Lower lobe of right lung (tissue), 2 donors: ENCODE measurements around the gene FAM174A. TPM values are rescaled to one million over a fixed set of nuclear protein-coding genes. Genes with fewer than 3 reads are reported as not detected.

Experiments used
- ATAC-seq, 2 donors: fragments of 200-7000 bp; cut with Tn5 transposase; one replicate each; pipeline ENCODE4 v1.9.1; 2020 to 2022; ENCODE audit warnings: mild to moderate bottlenecking in 2 of 2, moderate library complexity in 2 of 2
- DNase-seq: peaks from one replicate; pipeline ENCODE4 v3.0.0-alpha.2; 2020
- H3K27ac ChIP-seq: fragments of 200-600 bp; one replicate; pipeline ENCODE4 v1.8.0; 2022
- H3K27me3 ChIP-seq: fragments of 200-600 bp; one replicate; pipeline ENCODE4 v1.8.0; 2022; ENCODE audit warnings: low read depth
- H3K36me3 ChIP-seq: fragments of 200-600 bp; one replicate; pipeline ENCODE4 v1.8.0; 2022; ENCODE audit warnings: mild to moderate bottlenecking
- H3K4me1 ChIP-seq: fragments of 200-600 bp; one replicate; pipeline ENCODE4 v1.8.0; 2022
- H3K4me3 ChIP-seq: fragments of 200-600 bp; one replicate; pipeline ENCODE4 v1.8.0; 2022; ENCODE audit warnings: mild to moderate bottlenecking
- H3K9me3 ChIP-seq: fragments of 200-600 bp; one replicate; pipeline ENCODE4 v1.8.0; 2022
- intact Hi-C: fragments of 100-400 bp; cut with DNase I; formaldehyde crosslinking; loops from one replicate; pipeline ENCODE4 v1.11.0; 2022
- total RNA-seq: library from RNA; stranded (reverse); fragmentation: NEBNext Ultra II Directional; extraction: Animal tissue kit (Norgen Biotek cat#: 25700); gene quantifications from one replicate; pipeline ENCODE4 v1.2.1, GENCODE V29; 2021
- TF ChIP-seq, protein P1 (sequence below): fragments of 200-600 bp; IDR thresholded peaks from one replicate; pipeline ENCODE4 v1.8.0; 2022; ENCODE audit warnings: antibody characterized with exemption, mild to moderate bottlenecking
- donor health status: DM: no; HTN: yes; CAD: no; lungs with severe emphysema.

Gene FAM174A
- total RNA-seq, 1 donor from 2014 or later = 20.5 TPM

DNA sequence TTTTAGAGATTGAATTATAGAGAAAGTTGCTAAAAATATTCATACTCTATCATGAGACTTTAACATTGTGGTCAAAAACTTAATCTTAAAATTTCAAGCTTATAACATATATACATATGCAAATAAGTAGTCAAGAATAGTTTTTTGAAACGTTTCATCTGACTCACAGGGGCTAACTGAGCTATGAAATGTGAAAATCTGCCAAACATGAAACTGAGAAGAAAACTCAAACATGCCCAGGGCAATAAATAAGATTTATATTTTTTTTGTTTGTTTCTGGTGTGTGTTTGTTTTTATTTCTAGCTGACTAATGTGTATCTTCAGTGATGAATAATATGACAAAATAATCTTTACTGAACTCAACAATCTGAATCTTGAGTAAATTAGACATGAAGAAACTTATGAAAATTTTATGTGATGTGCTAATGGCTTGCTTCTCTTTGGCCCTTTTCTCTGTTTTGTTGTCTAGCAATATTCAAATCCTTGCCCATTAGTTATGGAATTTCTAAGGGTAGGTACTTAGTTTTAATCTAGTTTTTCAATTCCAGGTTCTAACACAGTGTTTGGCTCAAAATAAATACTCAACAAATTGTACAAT is 99.9 kb downstream of the FAM174A start:
- TF ChIP-seq, protein P1, sequence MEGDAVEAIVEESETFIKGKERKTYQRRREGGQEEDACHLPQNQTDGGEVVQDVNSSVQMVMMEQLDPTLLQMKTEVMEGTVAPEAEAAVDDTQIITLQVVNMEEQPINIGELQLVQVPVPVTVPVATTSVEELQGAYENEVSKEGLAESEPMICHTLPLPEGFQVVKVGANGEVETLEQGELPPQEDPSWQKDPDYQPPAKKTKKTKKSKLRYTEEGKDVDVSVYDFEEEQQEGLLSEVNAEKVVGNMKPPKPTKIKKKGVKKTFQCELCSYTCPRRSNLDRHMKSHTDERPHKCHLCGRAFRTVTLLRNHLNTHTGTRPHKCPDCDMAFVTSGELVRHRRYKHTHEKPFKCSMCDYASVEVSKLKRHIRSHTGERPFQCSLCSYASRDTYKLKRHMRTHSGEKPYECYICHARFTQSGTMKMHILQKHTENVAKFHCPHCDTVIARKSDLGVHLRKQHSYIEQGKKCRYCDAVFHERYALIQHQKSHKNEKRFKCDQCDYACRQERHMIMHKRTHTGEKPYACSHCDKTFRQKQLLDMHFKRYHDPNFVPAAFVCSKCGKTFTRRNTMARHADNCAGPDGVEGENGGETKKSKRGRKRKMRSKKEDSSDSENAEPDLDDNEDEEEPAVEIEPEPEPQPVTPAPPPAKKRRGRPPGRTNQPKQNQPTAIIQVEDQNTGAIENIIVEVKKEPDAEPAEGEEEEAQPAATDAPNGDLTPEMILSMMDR = no peak

More for the DNA sequence above, 99.9 kb downstream of the FAM174A start:
- intact Hi-C loops = no loop called here
- Histone ChIP-seq H3K36me3 (no peaks in the 10 kb centered on the region), H3K4me3 (no peak overlapping the region), H3K27me3 (no peaks in the 10 kb centered on the region), H3K9me3 (no peaks in the 10 kb centered on the region), H3K4me1 (no peaks in the 10 kb centered on the region), H3K27ac (no peak overlapping the region)
- DNase-seq (no peak), ATAC-seq (no peak)
